Esophagus squamous epithelium (tissue), 4 donors: Measurements from ENCODE around the gene RNF180.

ENCODE experiments used
- CTCF ChIP-seq, 6 experiments: fragments of 450-650 bp in 4 of 6; fragments of 200-600 bp in 2 of 6; sonication (generic) in 2 of 6; IDR thresholded peaks; one replicate each; pipeline ENCODE4 v1.5.1; 2016 to 2019; ENCODE audit warnings: antibody characterized with exemption in 6 of 6, mild to moderate bottlenecking in 4 of 6, moderate library complexity in 4 of 6
- POLR2A ChIP-seq, 4 donors: fragments of 450-650 bp; IDR thresholded peaks; one replicate each; pipeline ENCODE4 v1.6.1; 2017; ENCODE audit warnings: antibody characterized with exemption in 4 of 4, mild to moderate bottlenecking in 4 of 4, moderate library complexity in 3 of 4

GRCh38 chr5:64269164-64269563, 103.5 kb downstream of the RNF180 start:
- TF ChIP-seq CTCF (IDR thresholded peaks at IDR 0.05): no peak
- TF ChIP-seq POLR2A (IDR thresholded peaks at IDR 0.05): no peak
